ENCODE data around the gene REXO4.

Gene REXO4

GRCh38 chr9:133417541-133418461 is at the start of gene REXO4:
Gene REXO4 (minus strand): TSS chr9:133418010. CDS start chr9:133417844, 166 bp downstream.
- Histone ChIP-seq H3K27me3 (replicated peaks; ENCODE audit: control insufficient read depth, insufficient read depth, low read length) (no peaks in the 10 kb centered on the region), H3K9ac (ENCODE audit: low read length) (peak within 1 kb of the TSS; percentile 93), H3K4me3 (ENCODE audit: low read length) (peak within 1 kb of the TSS; percentile 95), H3K9me3 (ENCODE audit: control insufficient read depth, low read length) (no peaks in the 10 kb centered on the region), H3K4me1 (ENCODE audit: control insufficient read depth, insufficient read depth, low read length) (peaks cover 15% of the 10 kb centered on the region), H3K36me3 (ENCODE audit: control insufficient read depth, insufficient read depth, low read length, severe bottlenecking) (peaks cover 24% of the 10 kb centered on the region)
- DNase-seq (ENCODE audit: low read depth) = peak; percentile 92

GRCh38 chr9:133467101-133467500 is 49.3 kb upstream of the REXO4 start:
- Histone ChIP-seq H3K36me3 (ENCODE audit: control insufficient read depth, insufficient read depth, low read length, severe bottlenecking) (peaks cover 9% of the 10 kb centered on the region), H3K4me3 (ENCODE audit: low read length) (no peak overlapping the region)

GRCh38 chr9:133465984-133466383 is 48.2 kb upstream of the REXO4 start:
- H3K4me1 ChIP-seq (ENCODE audit: control insufficient read depth, insufficient read depth, low read length) = no peaks in the 10 kb centered on the region
- H3K9ac ChIP-seq (ENCODE audit: low read length) = no peak overlapping the region
- no peaks in the 10 kb centered on the region for H3K9me3 ChIP-seq (ENCODE audit: control insufficient read depth, low read length)
- H3K36me3 ChIP-seq (ENCODE audit: control insufficient read depth, insufficient read depth, low read length, severe bottlenecking) = no peaks in the 10 kb centered on the region
- H3K27me3 ChIP-seq (replicated peaks; ENCODE audit: control insufficient read depth, insufficient read depth, low read length) = no peaks in the 10 kb centered on the region
- no peak for DNase-seq (ENCODE audit: low read depth)
- H3K4me3 ChIP-seq (ENCODE audit: low read length) = no peak overlapping the region

More at GRCh38 chr9:133467101-133467500, 49.3 kb upstream of the REXO4 start:
- Histone ChIP-seq H3K9me3 (ENCODE audit: control insufficient read depth, low read length) (no peaks in the 10 kb centered on the region), H3K27me3 (replicated peaks; ENCODE audit: control insufficient read depth, insufficient read depth, low read length) (no peaks in the 10 kb centered on the region), H3K4me1 (ENCODE audit: control insufficient read depth, insufficient read depth, low read length) (no peaks in the 10 kb centered on the region), H3K9ac (ENCODE audit: low read length) (no peak overlapping the region)
- DNase-seq (ENCODE audit: low read depth) = no peak

- DNase-seq (ENCODE audit: low read depth) = no peak
- H3K4me3 ChIP-seq (ENCODE audit: low read length) = no peak overlapping the region
These were observed 46.8 kb upstream of the REXO4 start for GRCh38 chr9:133464638-133465037.

GRCh38 chr9:133463864-133464615 is 46.2 kb upstream of the REXO4 start:
- no peak for DNase-seq (ENCODE audit: low read depth)
- H3K4me1 ChIP-seq (ENCODE audit: control insufficient read depth, insufficient read depth, low read length) = peaks cover 7% of the 10 kb centered on the region
- H3K27me3 ChIP-seq (replicated peaks; ENCODE audit: control insufficient read depth, insufficient read depth, low read length) = no peaks in the 10 kb centered on the region
- no peaks in the 10 kb centered on the region for H3K36me3 ChIP-seq (ENCODE audit: control insufficient read depth, insufficient read depth, low read length, severe bottlenecking)
- no peaks in the 10 kb centered on the region for H3K9me3 ChIP-seq (ENCODE audit: control insufficient read depth, low read length)
- no peak overlapping the region for H3K4me3 ChIP-seq (ENCODE audit: low read length)
- H3K9ac ChIP-seq (ENCODE audit: low read length) = no peak overlapping the region

More at GRCh38 chr9:133464638-133465037, 46.8 kb upstream of the REXO4 start:
- Histone ChIP-seq H3K4me1 (ENCODE audit: control insufficient read depth, insufficient read depth, low read length) (peaks cover 4% of the 10 kb centered on the region), H3K36me3 (ENCODE audit: control insufficient read depth, insufficient read depth, low read length, severe bottlenecking) (no peaks in the 10 kb centered on the region), H3K27me3 (replicated peaks; ENCODE audit: control insufficient read depth, insufficient read depth, low read length) (no peaks in the 10 kb centered on the region), H3K9me3 (ENCODE audit: control insufficient read depth, low read length) (no peaks in the 10 kb centered on the region), H3K9ac (ENCODE audit: low read length) (no peak overlapping the region)

GRCh38 chr9:133463234-133463863 is 45.5 kb upstream of the REXO4 start:
- no peak overlapping the region for H3K4me3 ChIP-seq (ENCODE audit: low read length)
- no peaks in the 10 kb centered on the region for H3K27me3 ChIP-seq (replicated peaks; ENCODE audit: control insufficient read depth, insufficient read depth, low read length)
- H3K9me3 ChIP-seq (ENCODE audit: control insufficient read depth, low read length) = no peaks in the 10 kb centered on the region
- H3K4me1 ChIP-seq (ENCODE audit: control insufficient read depth, insufficient read depth, low read length) = peaks cover 10% of the 10 kb centered on the region
- H3K36me3 ChIP-seq (ENCODE audit: control insufficient read depth, insufficient read depth, low read length, severe bottlenecking) = no peaks in the 10 kb centered on the region
- DNase-seq (ENCODE audit: low read depth) = no peak
- H3K9ac ChIP-seq (ENCODE audit: low read length) = no peak overlapping the region

- Histone ChIP-seq H3K9ac (ENCODE audit: low read length) (no peak overlapping the region), H3K9me3 (ENCODE audit: control insufficient read depth, low read length) (no peaks in the 10 kb centered on the region), H3K4me1 (ENCODE audit: control insufficient read depth, insufficient read depth, low read length) (peaks cover 10% of the 10 kb centered on the region), H3K36me3 (ENCODE audit: control insufficient read depth, insufficient read depth, low read length, severe bottlenecking) (no peaks in the 10 kb centered on the region), H3K27me3 (replicated peaks; ENCODE audit: control insufficient read depth, insufficient read depth, low read length) (no peaks in the 10 kb centered on the region), H3K4me3 (ENCODE audit: low read length) (no peak overlapping the region)
- DNase-seq (ENCODE audit: low read depth) = no peak
These were observed 44.2 kb upstream of the REXO4 start for GRCh38 chr9:133461975-133462374.

- Histone ChIP-seq H3K4me1 (ENCODE audit: control insufficient read depth, insufficient read depth, low read length) (peaks cover 10% of the 10 kb centered on the region), H3K9ac (ENCODE audit: low read length) (peak overlapping the region; percentile 95), H3K36me3 (ENCODE audit: control insufficient read depth, insufficient read depth, low read length, severe bottlenecking) (no peaks in the 10 kb centered on the region), H3K4me3 (ENCODE audit: low read length) (peak overlapping the region; percentile 86), H3K27me3 (replicated peaks; ENCODE audit: control insufficient read depth, insufficient read depth, low read length) (no peaks in the 10 kb centered on the region), H3K9me3 (ENCODE audit: control insufficient read depth, low read length) (no peaks in the 10 kb centered on the region)
- peak; percentile 4 for DNase-seq (ENCODE audit: low read depth)
These were observed 42.8 kb upstream of the REXO4 start for GRCh38 chr9:133460405-133461175.

- H3K27me3 ChIP-seq (replicated peaks; ENCODE audit: control insufficient read depth, insufficient read depth, low read length) = no peaks in the 10 kb centered on the region
- peak; percentile 97 for DNase-seq (ENCODE audit: low read depth)
- H3K9me3 ChIP-seq (ENCODE audit: control insufficient read depth, low read length) = no peaks in the 10 kb centered on the region
- H3K4me3 ChIP-seq (ENCODE audit: low read length) = peak within 1 kb of the TSS; percentile 86
- H3K36me3 ChIP-seq (ENCODE audit: control insufficient read depth, insufficient read depth, low read length, severe bottlenecking) = no peaks in the 10 kb centered on the region
- H3K9ac ChIP-seq (ENCODE audit: low read length) = peak within 1 kb of the TSS; percentile 95
- H3K4me1 ChIP-seq (ENCODE audit: control insufficient read depth, insufficient read depth, low read length) = peaks cover 10% of the 10 kb centered on the region
These were observed 41.9 kb upstream of the REXO4 start, which contains the start of gene CACFD1 for GRCh38 chr9:133459476-133460404. Gene CACFD1 (plus strand): TSS chr9:133459978. CDS start chr9:133460067, 89 bp downstream.

Data from adipocyte (in vitro differentiated cells).